Measurements from ENCODE around the gene STK32C. TPM values are rescaled to one million over a fixed set of nuclear protein-coding genes. Genes with fewer than 3 reads are reported as not detected.

Gene STK32C
- polyA plus RNA-seq, 2 of the 4 experiments (the other 2 are of a cell fraction), result 29.9 to 43.6 TPM

DNA sequence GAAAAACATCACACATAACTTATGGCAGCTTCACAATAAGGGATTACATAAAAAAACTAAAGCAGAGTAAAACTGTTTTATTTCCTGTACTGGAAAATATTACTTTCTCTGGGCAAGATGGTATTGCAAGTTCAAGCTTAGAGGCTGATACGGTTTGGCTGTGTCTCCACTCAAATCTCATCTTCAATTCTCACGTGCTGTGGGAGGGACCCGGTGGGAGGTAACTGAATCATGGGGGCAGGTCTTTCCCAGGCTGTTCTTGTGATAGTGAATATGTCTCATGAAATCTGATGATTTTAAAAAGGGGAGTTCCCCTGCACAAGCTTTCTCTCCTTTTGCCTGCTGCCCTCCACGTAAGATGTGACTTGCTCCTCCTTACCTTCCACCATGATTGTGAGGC, 19.2 kb upstream of the STK32C start:
- TF ChIP-seq, protein P1, sequence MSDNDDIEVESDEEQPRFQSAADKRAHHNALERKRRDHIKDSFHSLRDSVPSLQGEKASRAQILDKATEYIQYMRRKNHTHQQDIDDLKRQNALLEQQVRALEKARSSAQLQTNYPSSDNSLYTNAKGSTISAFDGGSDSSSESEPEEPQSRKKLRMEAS (IDR thresholded peaks at IDR 0.05), result no peak
- TF ChIP-seq HOXB13 (CRISPR knock-in tag; IDR thresholded peaks at IDR 0.05; ENCODE audit: low read depth), result no peak
- no peak for TF ChIP-seq SREBF2 (IDR thresholded peaks at IDR 0.05)
- no peak for TF ChIP-seq RNF2 (IDR thresholded peaks at IDR 0.05; ENCODE audit: borderline replicate concordance, low read depth)
- no peak overlapping the region for H3K4me3 ChIP-seq
- H3K9me3 ChIP-seq, result no peaks in the 10 kb centered on the region
- peak overlapping the region; percentile 74 to 95; a peak in 5 of 6 replicates for H3K27ac ChIP-seq
- ATAC-seq, result no peak
- peak overlapping the region; percentile 61; the same call in 2 of the 3 replicates for H3K4me2 ChIP-seq
- peaks cover 73% of the 10 kb centered on the region for H3K4me1 ChIP-seq
- WGBS (ENCODE audit: missing lambda C conversion rate), result 70% methylated on average over 4 of the region's 4 CpGs
- FAIRE-seq, result no peak
- POLR2A ChIA-PET, result no interaction called here
- DNase-seq (ENCODE audit: low read depth in 1 of 2, low spot score in 1 of 2), result no peak
- CTCF ChIA-PET, result interaction anchor here (1.4 kb wide), 1 partner anchor 26 kb away, joined by 5 read pairs; no protein-coding TSS in a partner anchor

DNA sequence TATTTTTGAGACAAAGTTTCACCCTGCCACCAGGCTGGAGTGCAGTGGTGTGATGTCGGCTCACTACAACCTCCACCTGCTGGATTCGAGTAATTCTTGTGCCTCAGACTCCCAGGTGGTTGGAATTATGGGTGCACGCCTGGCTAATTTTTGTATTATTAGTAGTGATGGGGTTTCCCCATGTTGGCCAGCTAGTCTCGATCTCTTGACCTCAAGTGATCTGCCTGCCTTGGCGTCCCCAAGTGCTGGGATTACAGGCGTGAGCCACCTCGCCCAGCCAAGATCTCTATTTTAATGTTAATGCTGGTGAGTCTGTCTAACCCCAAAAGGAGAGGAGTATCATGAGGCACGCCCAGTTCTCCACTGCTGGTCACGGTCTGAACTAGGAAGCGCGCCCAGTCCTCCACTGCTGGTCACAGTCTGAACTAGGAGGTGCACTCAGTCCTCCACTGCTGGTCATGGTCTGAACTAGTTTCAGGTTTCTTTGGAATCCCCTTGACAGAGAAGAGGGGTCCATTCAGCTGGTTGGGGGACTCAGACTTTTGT, 18.7 kb upstream of the STK32C start:
- DNase-seq (ENCODE audit: low read depth in 1 of 2, low spot score in 1 of 2), result no peak
- peak overlapping the region; percentile 61 for H3K4me2 ChIP-seq
- no peak for FAIRE-seq
- H3K9me3 ChIP-seq, result no peaks in the 10 kb centered on the region
- TF ChIP-seq CEBPB (IDR thresholded peaks at IDR 0.05), result no peak
- TF ChIP-seq HOXB5 (CRISPR knock-in tag; IDR thresholded peaks at IDR 0.05), result no peak
- no peak for TF ChIP-seq MAZ (IDR thresholded peaks at IDR 0.05; ENCODE audit: borderline replicate concordance, low read depth, low read length)
- TF ChIP-seq RNF2 (IDR thresholded peaks at IDR 0.05; ENCODE audit: borderline replicate concordance, low read depth), result no peak
- no peak for TF ChIP-seq ZSCAN20 (CRISPR knock-in tag; IDR thresholded peaks at IDR 0.05)
- TF ChIP-seq, protein P1 (IDR thresholded peaks at IDR 0.05), result no peak
- no peak for TF ChIP-seq CHD4 (IDR thresholded peaks at IDR 0.05; ENCODE audit: borderline replicate concordance)
- no peak for TF ChIP-seq HOXB13 (CRISPR knock-in tag; IDR thresholded peaks at IDR 0.05; ENCODE audit: low read depth)
- no peak for TF ChIP-seq CBX8 (IDR thresholded peaks at IDR 0.05)
- POLR2A ChIA-PET, result interaction anchor here (1.1 kb wide), 1 partner anchor 19 kb away, joined by 17 read pairs; the partner anchor contains the start of gene STK32C
- CTCF ChIA-PET, result interaction anchor here (1.4 kb wide), 1 partner anchor 27 kb away, joined by 5 read pairs; no protein-coding TSS in a partner anchor
- no peak for ATAC-seq
- peak overlapping the region; percentile 14; the same call in 1 of the 3 replicates for H3K4me3 ChIP-seq
- WGBS (ENCODE audit: missing lambda C conversion rate), result 88% methylated on average over 11 of the region's 11 CpGs
- H3K4me1 ChIP-seq, result peaks cover 78% of the 10 kb centered on the region
- H3K27ac ChIP-seq, result peak overlapping the region; percentile 74 to 95

DNA sequence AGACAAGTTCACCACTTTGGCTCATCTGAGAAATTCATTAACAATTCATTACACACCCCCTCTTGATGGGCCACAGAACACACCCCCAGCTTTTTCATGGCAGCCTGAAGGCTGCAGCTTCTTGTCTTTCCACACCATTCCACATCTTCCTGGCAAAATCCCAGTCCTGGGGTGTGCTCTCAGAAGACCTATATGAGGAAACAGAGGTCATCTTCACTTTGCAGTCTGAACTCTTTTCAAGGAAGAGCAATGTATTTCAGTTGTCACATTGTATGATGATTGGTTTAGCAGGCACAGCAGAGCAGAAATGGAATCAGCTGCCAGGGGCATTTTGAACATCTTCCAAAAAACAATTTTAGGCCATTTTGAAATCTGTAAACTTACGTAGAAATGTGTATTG, 16.4 kb upstream of the STK32C start:
- WGBS (ENCODE audit: missing lambda C conversion rate), result 91% methylated on average over 1 of the region's 1 CpG
- ChIA-PET POLR2A (no interaction called here), CTCF (no interaction called here)
- Histone ChIP-seq H3K4me2 (no peak overlapping the region), H3K4me1 (peaks cover 95% of the 10 kb centered on the region), H3K27ac (peak overlapping the region; percentile 95 to 99), H3K4me3 (no peak overlapping the region), H3K9me3 (no peaks in the 10 kb centered on the region)
- no peak for FAIRE-seq
- ATAC-seq, result no peak
- no peak for DNase-seq (ENCODE audit: low read depth in 1 of 2, low spot score in 1 of 2)
- TF ChIP-seq RCOR1 (IDR thresholded peaks at IDR 0.05; ENCODE audit: low read depth, low read length) (no peak), ZFP36 (IDR thresholded peaks at IDR 0.05; ENCODE audit: borderline replicate concordance, partially characterized antibody) (no peak), SREBF2 (IDR thresholded peaks at IDR 0.05) (no peak), POLR2AphosphoS2 (conservative IDR thresholded peaks at IDR 0.05; ENCODE audit: low read length) (no peak), KDM5A (IDR thresholded peaks at IDR 0.05) (no peak), CBX2 (IDR thresholded peaks at IDR 0.05; ENCODE audit: borderline replicate concordance, low read depth) (no peak), RARB (CRISPR knock-in tag; IDR thresholded peaks at IDR 0.05) (no peak), NPAS2 (CRISPR knock-in tag; IDR thresholded peaks at IDR 0.05; ENCODE audit: borderline replicate concordance) (no peak), MYC (IDR thresholded peaks at IDR 0.05; ENCODE audit: borderline replicate concordance, low read length) (no peak), GATA3 (IDR thresholded peaks at IDR 0.05; ENCODE audit: borderline replicate concordance) (no peak), CBX8 (IDR thresholded peaks at IDR 0.05) (no peak), TP53 (CRISPR knock-in tag; IDR thresholded peaks at IDR 0.05) (no peak), MAZ (IDR thresholded peaks at IDR 0.05; ENCODE audit: borderline replicate concordance, low read depth, low read length) (no peak), FOSL2 (IDR thresholded peaks at IDR 0.05) (no peak), FOSL2 (CRISPR knock-in tag; IDR thresholded peaks at IDR 0.05) (no peak), HDAC2 (IDR thresholded peaks at IDR 0.05) (no peak), FOSB (CRISPR knock-in tag; IDR thresholded peaks at IDR 0.05) (no peak)
- TF ChIP-seq, protein P2, sequence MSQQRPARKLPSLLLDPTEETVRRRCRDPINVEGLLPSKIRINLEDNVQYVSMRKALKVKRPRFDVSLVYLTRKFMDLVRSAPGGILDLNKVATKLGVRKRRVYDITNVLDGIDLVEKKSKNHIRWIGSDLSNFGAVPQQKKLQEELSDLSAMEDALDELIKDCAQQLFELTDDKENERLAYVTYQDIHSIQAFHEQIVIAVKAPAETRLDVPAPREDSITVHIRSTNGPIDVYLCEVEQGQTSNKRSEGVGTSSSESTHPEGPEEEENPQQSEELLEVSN (IDR thresholded peaks at IDR 0.05; ENCODE audit: borderline replicate concordance, low read depth), result no peak
- TF ChIP-seq, protein P3, sequence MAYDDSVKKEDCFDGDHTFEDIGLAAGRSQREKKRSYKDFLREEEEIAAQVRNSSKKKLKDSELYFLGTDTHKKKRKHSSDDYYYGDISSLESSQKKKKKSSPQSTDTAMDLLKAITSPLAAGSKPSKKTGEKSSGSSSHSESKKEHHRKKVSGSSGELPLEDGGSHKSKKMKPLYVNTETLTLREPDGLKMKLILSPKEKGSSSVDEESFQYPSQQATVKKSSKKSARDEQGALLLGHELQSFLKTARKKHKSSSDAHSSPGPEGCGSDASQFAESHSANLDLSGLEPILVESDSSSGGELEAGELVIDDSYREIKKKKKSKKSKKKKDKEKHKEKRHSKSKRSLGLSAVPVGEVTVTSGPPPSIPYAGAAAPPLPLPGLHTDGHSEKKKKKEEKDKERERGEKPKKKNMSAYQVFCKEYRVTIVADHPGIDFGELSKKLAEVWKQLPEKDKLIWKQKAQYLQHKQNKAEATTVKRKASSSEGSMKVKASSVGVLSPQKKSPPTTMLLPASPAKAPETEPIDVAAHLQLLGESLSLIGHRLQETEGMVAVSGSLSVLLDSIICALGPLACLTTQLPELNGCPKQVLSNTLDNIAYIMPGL (CRISPR knock-in tag; IDR thresholded peaks at IDR 0.05; ENCODE audit: borderline replicate concordance), result no peak
- TF ChIP-seq, protein P4, sequence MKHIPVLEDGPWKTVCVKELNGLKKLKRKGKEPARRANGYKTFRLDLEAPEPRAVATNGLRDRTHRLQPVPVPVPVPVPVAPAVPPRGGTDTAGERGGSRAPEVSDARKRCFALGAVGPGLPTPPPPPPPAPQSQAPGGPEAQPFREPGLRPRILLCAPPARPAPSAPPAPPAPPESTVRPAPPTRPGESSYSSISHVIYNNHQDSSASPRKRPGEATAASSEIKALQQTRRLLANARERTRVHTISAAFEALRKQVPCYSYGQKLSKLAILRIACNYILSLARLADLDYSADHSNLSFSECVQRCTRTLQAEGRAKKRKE (CRISPR knock-in tag; IDR thresholded peaks at IDR 0.05; ENCODE audit: low read depth), result no peak

Measured in A549 (cell line).